H1 (cell line): ENCODE measurements around the gene STX8. TPM values are rescaled to one million over a fixed set of nuclear protein-coding genes. Genes with fewer than 3 reads are reported as not detected.

ENCODE experiments used
- BRCA1 ChIP-seq: IDR thresholded peaks from 2 replicates; pipeline ENCODE4 v1.6.1; 2012; ENCODE audit warnings: low read depth, low read length, improper control_type of control experiment
- KDM4A ChIP-seq: IDR thresholded peaks from one replicate; pipeline ENCODE4 v1.7.1; 2012; ENCODE audit warnings: low read depth, mild to moderate bottlenecking, moderate library complexity, low read length, inconsistent platforms; ENCODE audit not compliant: severe bottlenecking
- POLR2AphosphoS5 ChIP-seq: IDR thresholded peaks from 2 replicates; pipeline ENCODE4 v1.6.1; 2011; ENCODE audit warnings: low read depth, low read length
- SAP30 ChIP-seq: fragments of 300-600 bp; sonication (generic); IDR thresholded peaks from 2 replicates; pipeline ENCODE4 v1.7.1; 2012; ENCODE audit warnings: low read length, moderate library complexity, mild to moderate bottlenecking, inconsistent platforms; ENCODE audit not compliant: insufficient read depth, insufficient replicate concordance
- polyA plus RNA-seq, 7 experiments: library from polyadenylated mRNA; depleted of rRNA in 3 of 7; stranded (reverse) in 5 of 7; unstranded in 2 of 7; fragments of >200 nt in 5 of 7; fragments of 200-250 nt in 2 of 7; gene quantifications; 1 replicate in 5 of 7; 2 replicates in 1 of 7; 4 replicates in 1 of 7; pipeline versions ENCODE4 v1.2.1 to v1.2.3, GENCODE V29; 2011 to 2013; ENCODE audit warnings: missing spikeins in 2 of 7, mixed read lengths in 2 of 7
- total RNA-seq: library from RNA; stranded (reverse); fragmentation: NEBNext Ultra II Directional; extraction: Animal tissue kit (Norgen Biotek cat#: 25700); gene quantifications from 2 replicates; pipeline ENCODE4 v1.2.1, GENCODE V29; 2021
- TF ChIP-seq, protein P1 (sequence below), 3 experiments: IDR thresholded peaks; 1 replicate in 2 of 3; 2 replicates in 1 of 3; pipeline versions ENCODE4 v1.5.1 to v1.6.1; 2011; ENCODE audit warnings: low read length in 3 of 3, mild to moderate bottlenecking in 3 of 3, inconsistent platforms in 2 of 3, low read depth in 1 of 3, moderate library complexity in 1 of 3; ENCODE audit not compliant: insufficient read depth in 1 of 3; ENCODE audit errors: control extremely low read depth in 1 of 3

STX8 gene
- total and polyA plus RNA-seq, 2 of the 8 experiments (the other 6 are each of a cell fraction or from before 2014, with no cell fraction given), result 22.8 to 42.5 TPM

DNA sequence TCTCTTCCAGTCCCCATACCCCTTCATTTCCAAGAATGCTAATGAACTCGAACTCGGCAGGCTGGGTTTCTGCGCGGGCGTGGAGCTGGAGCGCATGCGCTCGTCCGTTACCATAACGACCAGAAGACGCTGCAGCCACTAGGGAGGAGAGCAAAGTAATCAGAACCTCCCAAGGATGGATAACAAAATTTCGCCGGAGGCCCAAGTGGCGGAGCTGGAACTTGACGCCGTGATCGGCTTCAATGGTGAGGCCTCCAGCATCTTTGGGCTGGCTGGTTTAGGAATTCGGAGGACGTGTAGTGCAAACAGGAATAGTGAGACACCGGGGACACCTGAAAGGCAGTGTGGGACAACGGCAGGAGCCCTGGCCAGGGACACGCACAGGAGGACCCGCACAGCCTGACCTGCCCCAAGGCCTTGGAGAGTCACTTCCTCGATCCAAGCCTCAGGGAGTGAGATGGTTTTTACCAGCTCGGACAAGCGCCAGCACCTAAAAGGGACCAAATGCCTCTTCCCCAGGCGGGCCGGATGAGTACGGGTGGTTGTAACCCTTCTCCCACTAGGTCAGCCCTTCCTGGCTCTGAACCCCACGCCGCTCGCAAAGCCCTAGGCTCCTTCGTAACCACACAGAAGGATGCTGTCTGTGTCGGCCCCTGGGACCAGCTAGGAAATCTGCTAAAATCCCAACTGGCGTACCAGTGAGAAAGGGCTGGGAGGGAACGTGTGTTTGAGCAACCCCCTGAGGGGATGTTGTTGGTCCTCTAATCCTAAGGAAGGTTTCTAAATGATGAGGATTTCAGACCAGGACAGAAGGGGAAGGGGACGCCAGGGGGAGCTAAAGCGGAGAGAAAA, 1.1 kb upstream of the STX8 start, which contains the start of gene CFAP52 (continued):
- TF ChIP-seq SAP30 (peak; percentile 85), KDM4A (peak; percentile 50), POLR2AphosphoS5 (no peak), BRCA1 (no peak)
- TF ChIP-seq, protein P1, sequence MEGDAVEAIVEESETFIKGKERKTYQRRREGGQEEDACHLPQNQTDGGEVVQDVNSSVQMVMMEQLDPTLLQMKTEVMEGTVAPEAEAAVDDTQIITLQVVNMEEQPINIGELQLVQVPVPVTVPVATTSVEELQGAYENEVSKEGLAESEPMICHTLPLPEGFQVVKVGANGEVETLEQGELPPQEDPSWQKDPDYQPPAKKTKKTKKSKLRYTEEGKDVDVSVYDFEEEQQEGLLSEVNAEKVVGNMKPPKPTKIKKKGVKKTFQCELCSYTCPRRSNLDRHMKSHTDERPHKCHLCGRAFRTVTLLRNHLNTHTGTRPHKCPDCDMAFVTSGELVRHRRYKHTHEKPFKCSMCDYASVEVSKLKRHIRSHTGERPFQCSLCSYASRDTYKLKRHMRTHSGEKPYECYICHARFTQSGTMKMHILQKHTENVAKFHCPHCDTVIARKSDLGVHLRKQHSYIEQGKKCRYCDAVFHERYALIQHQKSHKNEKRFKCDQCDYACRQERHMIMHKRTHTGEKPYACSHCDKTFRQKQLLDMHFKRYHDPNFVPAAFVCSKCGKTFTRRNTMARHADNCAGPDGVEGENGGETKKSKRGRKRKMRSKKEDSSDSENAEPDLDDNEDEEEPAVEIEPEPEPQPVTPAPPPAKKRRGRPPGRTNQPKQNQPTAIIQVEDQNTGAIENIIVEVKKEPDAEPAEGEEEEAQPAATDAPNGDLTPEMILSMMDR (IDR thresholded peaks at IDR 0.05; ENCODE audit: control extremely low read depth in 1 of 3, insufficient read depth in 1 of 3, low read depth in 1 of 3, low read length in 3 of 3), result peak; percentile 68 to 84 (median 74)
